Omental fat pad (tissue), 4 donors: Measurements from ENCODE around the gene TNFRSF19. TPM values are rescaled to one million over a fixed set of nuclear protein-coding genes. Genes with fewer than 3 reads are reported as not detected.

Source experiments
- ATAC-seq: fragments of 150-250 bp; one replicate; pipeline ENCODE4 v1.9.1; 2016; ENCODE audit warnings: mild to moderate bottlenecking, moderate library complexity; ENCODE audit not compliant: low FRiP score
- DNase-seq: peaks from one replicate; pipeline ENCODE4 v3.0.0-alpha.2; 2019; ENCODE audit warnings: low spot score
- CTCF ChIP-seq, 3 donors: fragments of 450-650 bp; IDR thresholded peaks; one replicate each; pipeline ENCODE4 v1.5.1; 2016 to 2017; ENCODE audit warnings: antibody characterized with exemption in 3 of 3, mild to moderate bottlenecking in 3 of 3, moderate library complexity in 2 of 3
- total RNA-seq, 4 donors: library from RNA; depleted of rRNA; stranded (reverse); fragments of >200 nt; gene quantifications; one replicate each; pipeline ENCODE4 v1.1.0, GENCODE V29; 2016

Gene TNFRSF19
- total RNA-seq, 4 donors from 2014 or later, result 1.3 to 6.5 (median 2.8) TPM

- DNase-seq, result no peak
- ATAC-seq, result no peak
- no peak for TF ChIP-seq CTCF (IDR thresholded peaks at IDR 0.05)
Measured at GRCh38 chr13:23680845-23681669, 110.8 kb downstream of the TNFRSF19 start.

GRCh38 chr13:23683084-23683483 lies 112.9 kb downstream of the TNFRSF19 start:
- TF ChIP-seq CTCF (IDR thresholded peaks at IDR 0.05), result no peak
- ATAC-seq (no peak), DNase-seq (no peak)

- no peak for DNase-seq
Measured at GRCh38 chr13:23684647-23685046, 114.4 kb downstream of the TNFRSF19 start.

GRCh38 chr13:23685416-23685815 lies 115.2 kb downstream of the TNFRSF19 start:
- ATAC-seq, result no peak
- TF ChIP-seq CTCF (IDR thresholded peaks at IDR 0.05), result no peak
- no peak for DNase-seq

More at GRCh38 chr13:23684647-23685046, 114.4 kb downstream of the TNFRSF19 start:
- no peak for ATAC-seq
- no peak for TF ChIP-seq CTCF (IDR thresholded peaks at IDR 0.05)

- no peak for TF ChIP-seq CTCF (IDR thresholded peaks at IDR 0.05)
- ATAC-seq, result no peak
- no peak for DNase-seq
Measured at GRCh38 chr13:23686948-23687347, 116.7 kb downstream of the TNFRSF19 start.

GRCh38 chr13:23687614-23688013 lies 117.4 kb downstream of the TNFRSF19 start:
- TF ChIP-seq CTCF (IDR thresholded peaks at IDR 0.05), result no peak
- no peak for ATAC-seq

GRCh38 chr13:23688336-23688735 lies 118.1 kb downstream of the TNFRSF19 start:
- no peak for DNase-seq
- no peak for ATAC-seq
- TF ChIP-seq CTCF (IDR thresholded peaks at IDR 0.05), result no peak

More at GRCh38 chr13:23687614-23688013, 117.4 kb downstream of the TNFRSF19 start:
- DNase-seq, result no peak
